Measurements from ENCODE around the gene RTF2. TPM values are rescaled to one million over a fixed set of nuclear protein-coding genes. Genes with fewer than 3 reads are reported as not detected.

RTF2 gene
- total and polyA plus RNA-seq, 5 donors = 73.4 to 80.4 (median 78.7) TPM

GRCh38 chr20:56451056-56451765 lies 17.2 kb upstream of the RTF2 start:
- 82% methylated on average over 13 of the region's 13 CpGs for WGBS
- no peaks in the 10 kb centered on the region for H3K4me1 ChIP-seq (ENCODE audit: control insufficient read depth, insufficient read depth, low read length)
- no peak overlapping the region for H3K4me3 ChIP-seq (ENCODE audit: low read length)
- H3K27ac ChIP-seq (ENCODE audit: low read length) = no peak overlapping the region
- DNase-seq (no peak), ATAC-seq (no peak)
- intact Hi-C loops (cut with DNase I) = no loop called here
- H3K27me3 ChIP-seq (ENCODE audit: control insufficient read depth, insufficient read depth) = no peaks in the 10 kb centered on the region
- H3K9me3 ChIP-seq (ENCODE audit: control insufficient read depth, low read length) = no peaks in the 10 kb centered on the region

GRCh38 chr20:56453352-56453751 lies 15.1 kb upstream of the RTF2 start:
- intact Hi-C loops (cut with DNase I) = no loop called here
- WGBS = 75% methylated on average over 5 of the region's 5 CpGs
- no peak overlapping the region for H3K27ac ChIP-seq (ENCODE audit: low read length)
- no peak overlapping the region for H3K4me3 ChIP-seq (ENCODE audit: low read length)
- H3K4me1 ChIP-seq (ENCODE audit: control insufficient read depth, insufficient read depth, low read length) = no peaks in the 10 kb centered on the region
- ATAC-seq (no peak), DNase-seq (no peak)
- no peaks in the 10 kb centered on the region for H3K9me3 ChIP-seq (ENCODE audit: control insufficient read depth, low read length)
- no peaks in the 10 kb centered on the region for H3K27me3 ChIP-seq (ENCODE audit: control insufficient read depth, insufficient read depth)

- no peak for DNase-seq
- ATAC-seq = no peak
- H3K27ac ChIP-seq (ENCODE audit: low read length) = no peak overlapping the region
- no peak overlapping the region for H3K4me3 ChIP-seq (ENCODE audit: low read length)
- no peaks in the 10 kb centered on the region for H3K27me3 ChIP-seq (ENCODE audit: control insufficient read depth, insufficient read depth)
- intact Hi-C loops (cut with DNase I) = no loop called here
- H3K4me1 ChIP-seq (ENCODE audit: control insufficient read depth, insufficient read depth, low read length) = no peaks in the 10 kb centered on the region
- H3K9me3 ChIP-seq (ENCODE audit: control insufficient read depth, low read length) = no peaks in the 10 kb centered on the region
- 90% methylated on average over 7 of the region's 7 CpGs for WGBS
Observed at GRCh38 chr20:56454754-56455153, 13.7 kb upstream of the RTF2 start.

- intact Hi-C loops (cut with DNase I) = no loop called here
Observed at GRCh38 chr20:56458206-56458821, 10.1 kb upstream of the RTF2 start.

GRCh38 chr20:56460459-56460858 lies 8.0 kb upstream of the RTF2 start:
- Histone ChIP-seq H3K27ac (ENCODE audit: low read length) (no peak overlapping the region), H3K4me1 (ENCODE audit: control insufficient read depth, insufficient read depth, low read length) (no peaks in the 10 kb centered on the region), H3K4me3 (ENCODE audit: low read length) (no peak overlapping the region), H3K9me3 (ENCODE audit: control insufficient read depth, low read length) (no peaks in the 10 kb centered on the region), H3K27me3 (ENCODE audit: control insufficient read depth, insufficient read depth) (no peaks in the 10 kb centered on the region)
- intact Hi-C loops (cut with DNase I) = loop anchor here in 3 of 4 donors (10.0 kb wide), 3 partner anchors 46 to 66 kb away; partner anchors contain the start of genes AURKA (in 1 of the 3), CASS4 (in 1 of the 3) and CSTF1 (in 1 of the 3)
- WGBS = 73% methylated on average over 3 of the region's 3 CpGs
- no peak for DNase-seq
- ATAC-seq = no peak

More at GRCh38 chr20:56458206-56458821, 10.1 kb upstream of the RTF2 start:
- H3K4me1 ChIP-seq (ENCODE audit: control insufficient read depth, insufficient read depth, low read length) = no peaks in the 10 kb centered on the region
- DNase-seq (no peak), ATAC-seq (peak in 1 of 2 donors; percentile 11)
- no peaks in the 10 kb centered on the region for H3K9me3 ChIP-seq (ENCODE audit: control insufficient read depth, low read length)
- 58% methylated on average over 22 of the region's 22 CpGs for WGBS
- H3K27me3 ChIP-seq (ENCODE audit: control insufficient read depth, insufficient read depth) = no peaks in the 10 kb centered on the region
- H3K4me3 ChIP-seq (ENCODE audit: low read length) = no peak overlapping the region
- no peak overlapping the region for H3K27ac ChIP-seq (ENCODE audit: low read length)

GRCh38 chr20:56461576-56461975 lies 6.9 kb upstream of the RTF2 start:
- H3K27ac ChIP-seq (ENCODE audit: low read length) = no peak overlapping the region
- DNase-seq (no peak), ATAC-seq (no peak)
- H3K9me3 ChIP-seq (ENCODE audit: control insufficient read depth, low read length) = no peaks in the 10 kb centered on the region
- no peaks in the 10 kb centered on the region for H3K4me1 ChIP-seq (ENCODE audit: control insufficient read depth, insufficient read depth, low read length)
- no peaks in the 10 kb centered on the region for H3K27me3 ChIP-seq (ENCODE audit: control insufficient read depth, insufficient read depth)
- intact Hi-C loops (cut with DNase I) = loop anchor here in 3 of 4 donors (10.0 kb wide), 3 partner anchors 47 to 67 kb away; partner anchors contain the start of genes AURKA (in 1 of the 3), CASS4 (in 1 of the 3) and CSTF1 (in 1 of the 3)
- H3K4me3 ChIP-seq (ENCODE audit: low read length) = no peak overlapping the region
- WGBS = 81% methylated on average over 3 of the region's 3 CpGs

- 68% methylated on average over 3 of the region's 3 CpGs for WGBS
- DNase-seq = no peak
- no peaks in the 10 kb centered on the region for H3K9me3 ChIP-seq (ENCODE audit: control insufficient read depth, low read length)
- no peak overlapping the region for H3K27ac ChIP-seq (ENCODE audit: low read length)
- H3K4me3 ChIP-seq (ENCODE audit: low read length) = no peak overlapping the region
- no peak for ATAC-seq
- H3K27me3 ChIP-seq (ENCODE audit: control insufficient read depth, insufficient read depth) = no peaks in the 10 kb centered on the region
- intact Hi-C loops (cut with DNase I) = loop anchor here in 3 of 4 donors (10.0 kb wide), 3 partner anchors 49 to 69 kb away; partner anchors contain the start of genes AURKA (in 1 of the 3), CASS4 (in 1 of the 3) and CSTF1 (in 1 of the 3)
- H3K4me1 ChIP-seq (ENCODE audit: control insufficient read depth, insufficient read depth, low read length) = no peaks in the 10 kb centered on the region
Observed at GRCh38 chr20:56463428-56463827, 5.0 kb upstream of the RTF2 start.

- Histone ChIP-seq H3K27me3 (ENCODE audit: control insufficient read depth, insufficient read depth) (no peaks in the 10 kb centered on the region), H3K4me1 (ENCODE audit: control insufficient read depth, insufficient read depth, low read length) (no peaks in the 10 kb centered on the region), H3K27ac (ENCODE audit: low read length) (no peak overlapping the region), H3K9me3 (ENCODE audit: control insufficient read depth, low read length) (no peaks in the 10 kb centered on the region), H3K4me3 (ENCODE audit: low read length) (no peak overlapping the region)
- ATAC-seq (no peak), DNase-seq (no peak)
- 51% methylated on average over 7 of the region's 7 CpGs for WGBS
- intact Hi-C loops (cut with DNase I) = loop anchor here (5.0 to 10.0 kb wide), 4 partner anchors 51 to 71 kb away; partner anchors contain the start of genes AURKA (in 1 of the 4), CASS4 (in 1 of the 4) and CSTF1 (in 1 of the 4)
Observed at GRCh38 chr20:56465997-56466396, 2.4 kb upstream of the RTF2 start.

- intact Hi-C loops (cut with DNase I) = loop anchor here (5.0 to 10.0 kb wide), 4 partner anchors 53 to 73 kb away; partner anchors contain the start of genes AURKA (in 1 of the 4), CASS4 (in 1 of the 4) and CSTF1 (in 1 of the 4)
- ATAC-seq = peak in 1 of 2 donors; percentile 6
Observed at GRCh38 chr20:56467968-56468315, 485 bp upstream of the RTF2 start.

GRCh38 chr20:56469077-56469449 lies 636 bp downstream of the RTF2 start:
- Histone ChIP-seq H3K9me3 (ENCODE audit: control insufficient read depth, low read length) (no peaks in the 10 kb centered on the region), H3K4me3 (ENCODE audit: low read length) (peak overlapping the region; percentile 81), H3K27ac (ENCODE audit: low read length) (no peak overlapping the region), H3K4me1 (ENCODE audit: control insufficient read depth, insufficient read depth, low read length) (no peaks in the 10 kb centered on the region), H3K27me3 (ENCODE audit: control insufficient read depth, insufficient read depth) (no peaks in the 10 kb centered on the region)
- ATAC-seq (no peak), DNase-seq (no peak)
- 26% methylated on average over 8 of the region's 8 CpGs for WGBS
- intact Hi-C loops (cut with DNase I) = loop anchor here (5.0 to 10.0 kb wide), 4 partner anchors 54 to 74 kb away; partner anchors contain the start of genes AURKA (in 1 of the 4), CASS4 (in 1 of the 4) and CSTF1 (in 1 of the 4)

More at GRCh38 chr20:56467968-56468315, 485 bp upstream of the RTF2 start:
- H3K9me3 ChIP-seq (ENCODE audit: control insufficient read depth, low read length) = no peaks in the 10 kb centered on the region
- no peaks in the 10 kb centered on the region for H3K4me1 ChIP-seq (ENCODE audit: control insufficient read depth, insufficient read depth, low read length)
- 7% methylated on average over 7 of the region's 7 CpGs for WGBS
- DNase-seq = no peak
- no peaks in the 10 kb centered on the region for H3K27me3 ChIP-seq (ENCODE audit: control insufficient read depth, insufficient read depth)
- peak overlapping the region; percentile 81 for H3K4me3 ChIP-seq (ENCODE audit: low read length)
- peak overlapping the region; percentile 39 for H3K27ac ChIP-seq (ENCODE audit: low read length)

- no peak for DNase-seq
- Histone ChIP-seq H3K4me3 (ENCODE audit: low read length) (no peak overlapping the region), H3K27me3 (ENCODE audit: control insufficient read depth, insufficient read depth) (no peaks in the 10 kb centered on the region), H3K27ac (ENCODE audit: low read length) (no peak overlapping the region), H3K9me3 (ENCODE audit: control insufficient read depth, low read length) (no peaks in the 10 kb centered on the region), H3K4me1 (ENCODE audit: control insufficient read depth, insufficient read depth, low read length) (no peaks in the 10 kb centered on the region)
- 70% methylated on average over 7 of the region's 7 CpGs for WGBS
- intact Hi-C loops (cut with DNase I) = no loop called here
- ATAC-seq = no peak
Observed at GRCh38 chr20:56483970-56484369, 15.5 kb downstream of the RTF2 start.

Data from right cardiac atrium (tissue), 5 donors.